Diencephalon (tissue), 1 donor: Measurements from ENCODE around the gene TPRKB. TPM values are rescaled to one million over a fixed set of nuclear protein-coding genes. Genes with fewer than 3 reads are reported as not detected.

ENCODE experiments used
- total RNA-seq: library from RNA; depleted of rRNA; stranded (reverse); fragments of >200 nt; gene quantifications from one replicate; pipeline ENCODE4 v1.2.3, GENCODE V29; 2014

Gene TPRKB
- 36.0 TPM for total RNA-seq

GRCh38 chr2:73736855-73737779 lies at the start of gene TPRKB:
TSS of gene TPRKB (minus strand) at chr2:73737345. CDS start at chr2:73734569, 2,776 bp downstream.

GRCh38 chr2:73783883-73784282 lies 46.7 kb upstream of the TPRKB start, which contains the start of gene C2orf78:
TSS of gene C2orf78 (plus strand) at chr2:73784183. CDS start at chr2:73784310, 127 bp downstream.

GRCh38 chr2:73779467-73780236 lies 42.5 kb upstream of the TPRKB start, which contains the start of gene DUSP11:
TSS of gene DUSP11 (minus strand) at chr2:73780103. CDS start at chr2:73779974, 129 bp downstream.

Other genes starting within 250 kb of the TPRKB start
- gene NAT8, start 94.9 kb downstream of the TPRKB start, total RNA-seq = not detected
- gene DUSP11, start 42.8 kb upstream of the TPRKB start, total RNA-seq = 28.6 TPM
- not detected for gene C2orf78, start 46.8 kb upstream of the TPRKB start, total RNA-seq
- gene STAMBP, start 91.6 kb upstream of the TPRKB start, total RNA-seq = 21.5 TPM
- 0.23 TPM for gene ACTG2, start 155.7 kb upstream of the TPRKB start, total RNA-seq
- gene DGUOK, start 189.5 kb upstream of the TPRKB start, total RNA-seq = 57.9 TPM
- gene TET3, start 247.6 kb upstream of the TPRKB start, total RNA-seq = 18.9 TPM